ENCODE results near the gene RPAP2. TPM values are rescaled to one million over a fixed set of nuclear protein-coding genes. Genes with fewer than 3 reads are reported as not detected.
"Not testable (repeated sequence)": the region's sequence is repeated elsewhere in the genome, so short reads cannot be mapped to it uniquely, and the experiment has no call there.

Gene RPAP2
- polyA plus RNA-seq, 3 donors = 4.4 to 7.8 (median 7.3) TPM

DNA sequence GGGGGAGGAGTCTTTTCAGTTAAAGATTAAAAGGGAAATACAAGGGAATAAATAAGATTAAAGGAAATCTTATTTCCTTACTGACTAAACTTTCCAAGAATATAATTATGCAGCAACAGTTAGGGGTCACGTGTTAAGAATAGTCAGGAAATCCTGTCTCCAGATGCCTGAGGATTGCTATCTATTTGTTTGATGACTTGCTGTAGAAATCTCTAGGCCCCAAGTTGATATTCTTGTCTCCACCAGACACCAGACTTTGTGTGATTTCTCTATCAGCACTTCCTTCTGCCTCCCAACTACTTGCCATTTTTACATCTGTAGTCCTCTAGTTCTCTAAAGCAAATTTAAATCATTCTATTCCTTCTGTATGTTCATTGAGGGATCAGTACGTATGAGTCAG lies 77.5 kb downstream of the RPAP2 start:
- H3K27me3 ChIP-seq (ENCODE audit: control insufficient read depth in 2 of 2, insufficient read depth in 2 of 2, low read length in 2 of 2) = no peaks in the 10 kb centered on the region
- Mint-ChIP-seq H3K36me3 (peaks cover 15 to 17% of the 10 kb centered on the region in 2 donors), H3K4me1 (peaks cover 5% of the 10 kb centered on the region), H3K27me3 (ENCODE audit: low read depth in 3 of 3) (no peaks in the 10 kb centered on the region), H3K9me3 (peaks cover 0 to 1% (median 0%) of the 10 kb centered on the region in 7 donors), H3K4me3 (no peak overlapping the region), H3K27ac (no peak overlapping the region)
- DNase-seq = no peak
- TF ChIP-seq, protein P1, sequence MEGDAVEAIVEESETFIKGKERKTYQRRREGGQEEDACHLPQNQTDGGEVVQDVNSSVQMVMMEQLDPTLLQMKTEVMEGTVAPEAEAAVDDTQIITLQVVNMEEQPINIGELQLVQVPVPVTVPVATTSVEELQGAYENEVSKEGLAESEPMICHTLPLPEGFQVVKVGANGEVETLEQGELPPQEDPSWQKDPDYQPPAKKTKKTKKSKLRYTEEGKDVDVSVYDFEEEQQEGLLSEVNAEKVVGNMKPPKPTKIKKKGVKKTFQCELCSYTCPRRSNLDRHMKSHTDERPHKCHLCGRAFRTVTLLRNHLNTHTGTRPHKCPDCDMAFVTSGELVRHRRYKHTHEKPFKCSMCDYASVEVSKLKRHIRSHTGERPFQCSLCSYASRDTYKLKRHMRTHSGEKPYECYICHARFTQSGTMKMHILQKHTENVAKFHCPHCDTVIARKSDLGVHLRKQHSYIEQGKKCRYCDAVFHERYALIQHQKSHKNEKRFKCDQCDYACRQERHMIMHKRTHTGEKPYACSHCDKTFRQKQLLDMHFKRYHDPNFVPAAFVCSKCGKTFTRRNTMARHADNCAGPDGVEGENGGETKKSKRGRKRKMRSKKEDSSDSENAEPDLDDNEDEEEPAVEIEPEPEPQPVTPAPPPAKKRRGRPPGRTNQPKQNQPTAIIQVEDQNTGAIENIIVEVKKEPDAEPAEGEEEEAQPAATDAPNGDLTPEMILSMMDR (IDR thresholded peaks at IDR 0.05) = no peak
- WGBS (ENCODE audit: insufficient coverage) = no CpG with 5 or more reads among the region's 2 CpGs
- no peaks in the 10 kb centered on the region for H4K20me1 ChIP-seq (ENCODE audit: insufficient read depth, low read length)
- H3K4me3 ChIP-seq (replicated peaks in 1 of 3; ENCODE audit: low read depth in 2 of 3, low read length in 3 of 3) = no peak overlapping the region
- H3K27ac ChIP-seq (ENCODE audit: low read depth in 1 of 2, low read length in 2 of 2) = no peak overlapping the region
- H2AFZ ChIP-seq (ENCODE audit: insufficient read depth, low read depth, low read length, poor library complexity, severe bottlenecking) = no peak overlapping the region
- H3K4me1 ChIP-seq (ENCODE audit: control insufficient read depth in 1 of 2, insufficient read depth in 2 of 2, low read length in 2 of 2) = no peaks in the 10 kb centered on the region
- peaks cover 0 to 8% of the 10 kb centered on the region in 2 donors for H3K36me3 ChIP-seq (replicated peaks in 1 of 2; ENCODE audit: control insufficient read depth in 1 of 2, insufficient read depth in 2 of 2, low read length in 2 of 2)
- no peaks in the 10 kb centered on the region for H3K9me3 ChIP-seq (replicated peaks in 1 of 2; ENCODE audit: control insufficient read depth in 1 of 2, insufficient read depth in 1 of 2, low read length in 2 of 2)
- intact Hi-C loops (cut with micrococcal nuclease) = no loop called here
- no peak overlapping the region for H3K9ac ChIP-seq (ENCODE audit: insufficient read depth, low read length, poor library complexity, severe bottlenecking)
- no peaks in the 10 kb centered on the region for H3K79me2 ChIP-seq (ENCODE audit: insufficient read depth, low read length)
- H3K4me2 ChIP-seq (replicated peaks; ENCODE audit: extremely low read depth, low read length, poor library complexity, severe bottlenecking) = no peak overlapping the region

DNA sequence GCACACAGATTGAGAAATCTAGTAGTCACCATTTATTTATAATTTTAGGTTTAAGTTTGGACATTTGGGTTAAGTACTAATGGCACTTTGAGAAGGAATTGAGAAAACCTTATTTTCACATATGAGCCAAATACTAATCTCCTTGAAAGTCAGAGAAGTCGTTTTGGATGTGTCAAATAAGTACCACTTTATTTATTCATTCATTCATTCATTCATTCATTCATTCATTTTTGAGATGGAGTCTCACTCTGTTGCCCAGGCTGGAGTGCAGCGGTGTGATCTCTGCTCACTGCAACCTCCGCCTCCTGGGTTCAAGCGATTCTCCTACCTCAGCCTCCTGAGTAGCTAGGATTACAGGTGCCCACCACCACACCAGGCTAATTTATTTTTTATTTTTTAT lies 79.1 kb downstream of the RPAP2 start:
- H3K36me3 ChIP-seq (replicated peaks in 1 of 2; ENCODE audit: control insufficient read depth in 1 of 2, insufficient read depth in 2 of 2, low read length in 2 of 2); H3K4me1 Mint-ChIP-seq; H2AFZ ChIP-seq (ENCODE audit: insufficient read depth, low read depth, low read length, poor library complexity, severe bottlenecking); H3K27ac ChIP-seq (ENCODE audit: low read depth in 1 of 2, low read length in 2 of 2); H3K27ac Mint-ChIP-seq; H3K9ac ChIP-seq (ENCODE audit: insufficient read depth, low read length, poor library complexity, severe bottlenecking); H3K9me3 Mint-ChIP-seq; DNase-seq; H3K4me1 ChIP-seq (ENCODE audit: control insufficient read depth in 1 of 2, insufficient read depth in 2 of 2, low read length in 2 of 2); H3K4me3 Mint-ChIP-seq; H4K20me1 ChIP-seq (ENCODE audit: insufficient read depth, low read length); H3K9me3 ChIP-seq (replicated peaks in 1 of 2; ENCODE audit: control insufficient read depth in 1 of 2, insufficient read depth in 1 of 2, low read length in 2 of 2); H3K4me3 ChIP-seq (replicated peaks in 1 of 3; ENCODE audit: low read depth in 2 of 3, low read length in 3 of 3); intact Hi-C loops (cut with micrococcal nuclease); H3K4me2 ChIP-seq (replicated peaks; ENCODE audit: extremely low read depth, low read length, poor library complexity, severe bottlenecking); H3K27me3 ChIP-seq (ENCODE audit: control insufficient read depth in 2 of 2, insufficient read depth in 2 of 2, low read length in 2 of 2); H3K27me3 Mint-ChIP-seq (ENCODE audit: low read depth in 3 of 3); H3K79me2 ChIP-seq (ENCODE audit: insufficient read depth, low read length): not testable (repeated sequence)
- 100% methylated on average over 1 of the region's 4 CpGs for WGBS (ENCODE audit: insufficient coverage)
- H3K36me3 Mint-ChIP-seq = peaks cover 10 to 12% of the 10 kb centered on the region in 2 donors
